Neural cell (in vitro differentiated cells): Measurements from ENCODE around the gene LAP3. TPM values are rescaled to one million over a fixed set of nuclear protein-coding genes. Genes with fewer than 3 reads are reported as not detected.

Experiments
- H2AFZ ChIP-seq: fragments of 200-600, 300-800 bp; sonication (generic), shearing (Covaris generic); 2 replicates; pipeline ENCODE4 v1.6.0; 2014; ENCODE audit warnings: low read depth, mild to moderate bottlenecking, antibody characterized with exemption, low read length, moderate library complexity
- H3F3A ChIP-seq: fragments of 200-600 bp; shearing (Covaris generic); 2 replicates; pipeline ENCODE4 v1.6.1; 2016; ENCODE audit warnings: mild to moderate bottlenecking, moderate library complexity, mixed read lengths, antibody characterized with exemption, low read length; ENCODE audit not compliant: insufficient read depth, poor library complexity, severe bottlenecking
- H3K27ac ChIP-seq: fragments of 200-600, 300-800 bp; sonication (generic), shearing (Covaris generic); 2 replicates; pipeline ENCODE4 v1.5.1; 2014; ENCODE audit warnings: mild to moderate bottlenecking, low read length, moderate library complexity
- H3K27me3 ChIP-seq: fragments of 300-800, 200-600 bp; sonication (generic), shearing (Covaris generic); 2 replicates; pipeline ENCODE4 v1.6.0; 2014; ENCODE audit warnings: mild to moderate bottlenecking, low read depth, low read length, moderate library complexity; ENCODE audit not compliant: insufficient read depth
- H3K36me3 ChIP-seq: fragments of 300-800, 200-600 bp; sonication (generic), shearing (Covaris generic); 2 replicates; pipeline ENCODE4 v1.5.1; 2014; ENCODE audit warnings: mild to moderate bottlenecking, antibody characterized with exemption, low read length, moderate library complexity; ENCODE audit not compliant: insufficient read depth
- H3K4me2 ChIP-seq: fragments of 300-800, 200-600 bp; sonication (generic), shearing (Covaris generic); 2 replicates; pipeline ENCODE4 v1.6.0; 2014; ENCODE audit warnings: mild to moderate bottlenecking, low read length
- H3K4me3 ChIP-seq: fragments of 300-800, 200-600 bp; sonication (generic), shearing (Covaris generic); 2 replicates; pipeline ENCODE4 v1.5.1; 2014; ENCODE audit warnings: mild to moderate bottlenecking, low read length, moderate library complexity
- H3K79me2 ChIP-seq: fragments of 200-600 bp; shearing (Covaris generic); replicated peaks from 2 replicates; pipeline ENCODE4 v1.6.0; 2014; ENCODE audit warnings: mild to moderate bottlenecking, low read length, moderate library complexity; ENCODE audit not compliant: insufficient read depth
- H3K9ac ChIP-seq: fragments of 300-800, 200-600 bp; sonication (generic), shearing (Covaris generic); 2 replicates; pipeline ENCODE4 v1.6.1; 2016; ENCODE audit warnings: mild to moderate bottlenecking, low read length, mixed read lengths
- H3K9me2 ChIP-seq: fragments of 200-600 bp; shearing (Covaris generic); 2 replicates; pipeline ENCODE4 v1.6.1; 2016; ENCODE audit warnings: mild to moderate bottlenecking, low read length, mixed read lengths; ENCODE audit not compliant: insufficient read depth
- H3K9me3 ChIP-seq: fragments of 200-600, 300-800 bp; sonication (generic), shearing (Covaris generic); 2 replicates; pipeline ENCODE4 v1.6.1; 2016; ENCODE audit warnings: mild to moderate bottlenecking, mixed run types, low read length, moderate library complexity, mixed read lengths
- H4K20me1 ChIP-seq: fragments of 200-600 bp; shearing (Covaris generic); 2 replicates; pipeline ENCODE4 v1.6.1; 2016; ENCODE audit warnings: mild to moderate bottlenecking, mixed run types; ENCODE audit not compliant: insufficient read depth
- CTCF ChIP-seq: fragments of 450-650 bp; IDR thresholded peaks from 2 replicates; pipeline ENCODE4 v1.5.1; 2014; ENCODE audit warnings: antibody characterized with exemption, mild to moderate bottlenecking, moderate library complexity; ENCODE audit not compliant: poor library complexity, severe bottlenecking
- EP300 ChIP-seq: fragments of 450-650 bp; conservative IDR thresholded peaks from 2 replicates; pipeline ENCODE4 v1.6.1; 2014; ENCODE audit warnings: antibody characterized with exemption, mild to moderate bottlenecking, moderate library complexity; ENCODE audit not compliant: poor library complexity, severe bottlenecking
- EZH2 ChIP-seq: fragments of 200-600, 300-800 bp; shearing (Covaris generic), sonication (generic); IDR thresholded peaks from 2 replicates; pipeline ENCODE4 v1.6.1; 2014; ENCODE audit warnings: antibody characterized with exemption, low read length, borderline replicate concordance, mild to moderate bottlenecking; ENCODE audit not compliant: insufficient read depth, poor library complexity, severe bottlenecking
- MXI1 ChIP-seq: fragments of 450-650 bp; conservative IDR thresholded peaks from 2 replicates; pipeline ENCODE4 v1.6.1; 2014; ENCODE audit warnings: antibody characterized with exemption, mild to moderate bottlenecking; ENCODE audit not compliant: poor library complexity, severe bottlenecking
- POLR2AphosphoS5 ChIP-seq: IDR thresholded peaks from 2 replicates; pipeline ENCODE4 v1.6.1; 2012
- RAD21 ChIP-seq: fragments of 450-650 bp; conservative IDR thresholded peaks from 2 replicates; pipeline ENCODE4 v1.6.1; 2014; ENCODE audit warnings: antibody characterized with exemption, mild to moderate bottlenecking, moderate library complexity
- REST ChIP-seq: IDR thresholded peaks from 2 replicates; pipeline ENCODE4 v1.6.1; 2012; ENCODE audit warnings: borderline replicate concordance
- SMC3 ChIP-seq: fragments of 450-650 bp; conservative IDR thresholded peaks from 2 replicates; pipeline ENCODE4 v1.6.1; 2014; ENCODE audit warnings: antibody characterized with exemption, mild to moderate bottlenecking, moderate library complexity; ENCODE audit not compliant: poor library complexity
- TAF1 ChIP-seq: IDR thresholded peaks from 2 replicates; pipeline ENCODE4 v1.6.1; 2012; ENCODE audit warnings: low read depth
- polyA plus RNA-seq: library from polyadenylated mRNA; depleted of rRNA; stranded (reverse); fragments of >200 nt; gene quantifications from 2 replicates; pipeline ENCODE4 v1.2.3, GENCODE V29; 2014

LAP3 gene
- polyA plus RNA-seq, 1 donor from 2014 or later: 36.9 TPM

- Histone ChIP-seq H3K36me3 (no peaks in the 10 kb centered on the region), H3K79me2 (no peaks in the 10 kb centered on the region), H4K20me1 (no peaks in the 10 kb centered on the region), H3K9ac (no peak overlapping the region), H3K4me2 (no peak overlapping the region), H3K27ac (no peak overlapping the region), H3K9me2 (no peaks in the 10 kb centered on the region), H3K4me3 (no peak overlapping the region), H3F3A (no peaks in the 10 kb centered on the region), H3K27me3 (no peaks in the 10 kb centered on the region), H3K9me3 (no peaks in the 10 kb centered on the region), H2AFZ (no peak overlapping the region)
- TF ChIP-seq RAD21: no peak
- no peak for TF ChIP-seq POLR2AphosphoS5
- TF ChIP-seq EP300: no peak
- TF ChIP-seq SMC3: no peak
- no peak for TF ChIP-seq EZH2
- TF ChIP-seq CTCF: no peak
- no peak for TF ChIP-seq REST
- TF ChIP-seq TAF1: no peak
- TF ChIP-seq MXI1: no peak
Measured at GRCh38 chr4:17544831-17545234, 32.2 kb upstream of the LAP3 start.

GRCh38 chr4:17545374-17546140, 31.4 kb upstream of the LAP3 start:
- Histone ChIP-seq H3K79me2 (no peaks in the 10 kb centered on the region), H3K9me3 (no peaks in the 10 kb centered on the region), H3K4me2 (no peak overlapping the region), H4K20me1 (no peaks in the 10 kb centered on the region), H3K36me3 (no peaks in the 10 kb centered on the region), H3K9ac (no peak overlapping the region), H3K27me3 (no peaks in the 10 kb centered on the region), H3F3A (no peaks in the 10 kb centered on the region), H3K27ac (no peak overlapping the region), H2AFZ (no peak overlapping the region), H3K9me2 (no peaks in the 10 kb centered on the region), H3K4me3 (no peak overlapping the region)
- TF ChIP-seq MXI1 (no peak), EP300 (no peak), TAF1 (no peak), RAD21 (no peak), EZH2 (no peak), POLR2AphosphoS5 (no peak), REST (no peak), CTCF (no peak), SMC3 (no peak)
